HUES6 (cell line): Measurements from ENCODE around the gene PMEPA1.

ENCODE experiments used
- H3K27ac ChIP-seq: 2 replicates; pipeline ENCODE4 v1.7.0; 2013; ENCODE audit warnings: low read depth, mild to moderate bottlenecking, low read length, inconsistent platforms
- H3K27me3 ChIP-seq: 2 replicates; pipeline ENCODE4 v1.6.1; 2013; ENCODE audit warnings: low read length; ENCODE audit not compliant: control insufficient read depth, insufficient read depth
- H3K36me3 ChIP-seq: 2 replicates; pipeline ENCODE4 v1.6.1; 2013; ENCODE audit warnings: low read length; ENCODE audit not compliant: control insufficient read depth, insufficient read depth
- H3K4me1 ChIP-seq: 2 replicates; pipeline ENCODE4 v1.6.1; 2013; ENCODE audit warnings: low read length; ENCODE audit not compliant: control insufficient read depth, insufficient read depth
- H3K4me3 ChIP-seq: 2 replicates; pipeline ENCODE4 v1.5.1; 2013; ENCODE audit warnings: low read depth, low read length
- H3K9ac ChIP-seq: one replicate; pipeline ENCODE4 v1.6.1; 2013; ENCODE audit warnings: mild to moderate bottlenecking, low read length
- H3K9me3 ChIP-seq: 2 replicates; pipeline ENCODE4 v1.6.1; 2013; ENCODE audit warnings: low read depth, low read length; ENCODE audit not compliant: control insufficient read depth, insufficient read depth

PMEPA1 gene

GRCh38 chr20:57676589-57677583 lies 32.9 kb downstream of the PMEPA1 start:
- Histone ChIP-seq H3K9ac (no peak overlapping the region), H3K4me3 (no peak overlapping the region), H3K9me3 (no peaks in the 10 kb centered on the region), H3K27ac (no peak overlapping the region), H3K36me3 (no peaks in the 10 kb centered on the region; the same call in 1 of the 2 replicates), H3K4me1 (peaks cover 56% of the 10 kb centered on the region), H3K27me3 (no peaks in the 10 kb centered on the region)

GRCh38 chr20:57675773-57676172 lies 34.0 kb downstream of the PMEPA1 start:
- Histone ChIP-seq H3K4me3 (no peak overlapping the region), H3K9ac (no peak overlapping the region), H3K4me1 (peaks cover 47% of the 10 kb centered on the region), H3K27me3 (no peaks in the 10 kb centered on the region), H3K27ac (no peak overlapping the region), H3K9me3 (no peaks in the 10 kb centered on the region), H3K36me3 (no peaks in the 10 kb centered on the region; the same call in 1 of the 2 replicates)

- Histone ChIP-seq H3K9ac (no peak overlapping the region), H3K9me3 (no peaks in the 10 kb centered on the region), H3K27ac (no peak overlapping the region), H3K36me3 (no peaks in the 10 kb centered on the region; the same call in 1 of the 2 replicates), H3K4me3 (no peak overlapping the region), H3K27me3 (no peaks in the 10 kb centered on the region), H3K4me1 (peaks cover 38% of the 10 kb centered on the region)
Observed at GRCh38 chr20:57672953-57673575, 36.8 kb downstream of the PMEPA1 start.

- H3K4me1 ChIP-seq: peaks cover 32% of the 10 kb centered on the region
- H3K27me3 ChIP-seq: no peaks in the 10 kb centered on the region
- H3K27ac ChIP-seq: no peak overlapping the region
- no peaks in the 10 kb centered on the region for H3K9me3 ChIP-seq
- no peak overlapping the region for H3K4me3 ChIP-seq
- H3K9ac ChIP-seq: no peak overlapping the region
- H3K36me3 ChIP-seq: no peaks in the 10 kb centered on the region; the same call in 1 of the 2 replicates
Observed at GRCh38 chr20:57672164-57672563, 37.7 kb downstream of the PMEPA1 start.

GRCh38 chr20:57671662-57672061 lies 38.2 kb downstream of the PMEPA1 start:
- Histone ChIP-seq H3K4me1 (peaks cover 29% of the 10 kb centered on the region), H3K9me3 (no peaks in the 10 kb centered on the region), H3K9ac (no peak overlapping the region), H3K4me3 (no peak overlapping the region), H3K36me3 (peaks cover 4% of the 10 kb centered on the region; the same call in 1 of the 2 replicates), H3K27me3 (no peaks in the 10 kb centered on the region), H3K27ac (no peak overlapping the region)

GRCh38 chr20:57671072-57671391 lies 38.8 kb downstream of the PMEPA1 start:
- no peaks in the 10 kb centered on the region for H3K27me3 ChIP-seq
- no peak overlapping the region for H3K4me3 ChIP-seq
- no peaks in the 10 kb centered on the region for H3K9me3 ChIP-seq
- no peak overlapping the region for H3K9ac ChIP-seq
- peaks cover 28% of the 10 kb centered on the region for H3K4me1 ChIP-seq
- H3K27ac ChIP-seq: no peak overlapping the region
- peaks cover 4% of the 10 kb centered on the region; the same call in 1 of the 2 replicates for H3K36me3 ChIP-seq

GRCh38 chr20:57670288-57671071 lies 39.3 kb downstream of the PMEPA1 start:
- H3K36me3 ChIP-seq: peaks cover 4% of the 10 kb centered on the region; the same call in 1 of the 2 replicates
- no peak overlapping the region for H3K27ac ChIP-seq
- H3K9ac ChIP-seq: no peak overlapping the region
- peaks cover 26% of the 10 kb centered on the region for H3K4me1 ChIP-seq
- no peak overlapping the region for H3K4me3 ChIP-seq
- H3K27me3 ChIP-seq: no peaks in the 10 kb centered on the region
- no peaks in the 10 kb centered on the region for H3K9me3 ChIP-seq

GRCh38 chr20:57669632-57670031 lies 40.2 kb downstream of the PMEPA1 start:
- Histone ChIP-seq H3K27me3 (no peaks in the 10 kb centered on the region), H3K4me1 (peaks cover 26% of the 10 kb centered on the region)

GRCh38 chr20:57667924-57668782 lies 41.7 kb downstream of the PMEPA1 start:
- H3K9ac ChIP-seq: no peak overlapping the region
- peaks cover 4% of the 10 kb centered on the region; the same call in 1 of the 2 replicates for H3K36me3 ChIP-seq

More at GRCh38 chr20:57669632-57670031, 40.2 kb downstream of the PMEPA1 start:
- Histone ChIP-seq H3K36me3 (peaks cover 4% of the 10 kb centered on the region; the same call in 1 of the 2 replicates), H3K9me3 (no peaks in the 10 kb centered on the region), H3K4me3 (no peak overlapping the region), H3K9ac (no peak overlapping the region), H3K27ac (no peak overlapping the region)

GRCh38 chr20:57667388-57667787 lies 42.4 kb downstream of the PMEPA1 start:
- H3K36me3 ChIP-seq: peaks cover 4% of the 10 kb centered on the region; the same call in 1 of the 2 replicates
- H3K27ac ChIP-seq: no peak overlapping the region
- H3K4me3 ChIP-seq: no peak overlapping the region
- H3K4me1 ChIP-seq: peaks cover 23% of the 10 kb centered on the region
- H3K9ac ChIP-seq: no peak overlapping the region
- H3K27me3 ChIP-seq: no peaks in the 10 kb centered on the region
- no peaks in the 10 kb centered on the region for H3K9me3 ChIP-seq

More at GRCh38 chr20:57667924-57668782, 41.7 kb downstream of the PMEPA1 start:
- Histone ChIP-seq H3K4me1 (peaks cover 22% of the 10 kb centered on the region), H3K27me3 (no peaks in the 10 kb centered on the region), H3K9me3 (no peaks in the 10 kb centered on the region), H3K4me3 (no peak overlapping the region), H3K27ac (no peak overlapping the region)
